IMR-90 (cell line): Measurements from ENCODE around the gene TNS2. TPM values are rescaled to one million over a fixed set of nuclear protein-coding genes. Genes with fewer than 3 reads are reported as not detected.

Source experiments
- ATAC-seq: fragments of 200-7000 bp; cut with Tn5 transposase; 2 replicates; pipeline ENCODE4 v1.9.1; 2020; ENCODE audit warnings: low read depth, mild to moderate bottlenecking, moderate library complexity
- BruUV-seq: library from RNA; stranded (reverse); fragments of 400-500 nt; replicated peaks from 2 replicates; lab custom pipeline; 2021; lab: Mats Ljungman, UMichigan
- CTCF ChIA-PET: fragments of 300-600 bp; formaldehyde crosslinking; extraction: SDS; loops from one replicate; lab custom pipeline; 2021; ENCODE audit warnings: antibody characterized with exemption; lab: Yijun Ruan, JAX
- POLR2A ChIA-PET: fragments of 300-600 bp; sonication (Branson Sonifier 250); formaldehyde crosslinking; loops from one replicate; lab custom pipeline; 2022; ENCODE audit warnings: antibody characterized with exemption; ENCODE audit not compliant: unreplicated experiment; lab: Charles Lee
- DNase-seq: peaks from one replicate; pipeline ENCODE4 v3.0.0; 2013
- H2AFZ ChIP-seq: replicated peaks from 2 replicates; pipeline ENCODE3; 2013; ENCODE audit warnings: low read length, mild to moderate bottlenecking; ENCODE audit not compliant: poor library complexity
- H2AK5ac ChIP-seq: 2 replicates; pipeline ENCODE4 v1.6.1; 2013; ENCODE audit warnings: low read depth, low read length, inconsistent platforms
- H2AK9ac ChIP-seq: replicated peaks from 2 replicates; pipeline ENCODE3; 2013; ENCODE audit warnings: mild to moderate bottlenecking, low read depth, low read length, moderate library complexity; ENCODE audit not compliant: poor library complexity
- H2BK120ac ChIP-seq: 2 replicates; pipeline ENCODE4 v1.6.1; 2013; ENCODE audit warnings: low read depth, low read length, inconsistent platforms
- H2BK15ac ChIP-seq: 3 replicates; pipeline ENCODE4 v1.6.1; 2013; ENCODE audit warnings: low read depth, low read length, inconsistent platforms
- H2BK20ac ChIP-seq: 2 replicates; pipeline ENCODE4 v1.6.1; 2013; ENCODE audit warnings: low read depth, mild to moderate bottlenecking, inconsistent platforms, low read length, moderate library complexity
- H2BK5ac ChIP-seq: 2 replicates; pipeline ENCODE4 v1.6.1; 2013; ENCODE audit warnings: mild to moderate bottlenecking, low read depth, low read length, inconsistent platforms; ENCODE audit not compliant: poor library complexity, severe bottlenecking
- H3K14ac ChIP-seq: replicated peaks from 2 replicates; pipeline ENCODE4 v1.6.1; 2013; ENCODE audit warnings: low read depth, low read length, inconsistent platforms
- H3K18ac ChIP-seq: 2 replicates; pipeline ENCODE4 v1.6.1; 2013; ENCODE audit warnings: low read depth, low read length, control low read depth
- H3K23ac ChIP-seq: 2 replicates; pipeline ENCODE4 v1.6.1; 2013; ENCODE audit warnings: low read depth, low read length, inconsistent platforms
- H3K27ac ChIP-seq: 2 replicates; pipeline ENCODE4 v1.5.1; 2013; ENCODE audit warnings: mild to moderate bottlenecking, control low read depth, low read length; ENCODE audit not compliant: insufficient read depth
- H3K27me3 ChIP-seq: 2 replicates; pipeline ENCODE4 v1.6.1; 2013; ENCODE audit warnings: low read length; ENCODE audit not compliant: control insufficient read depth, insufficient read depth
- H3K36me3 ChIP-seq: 2 replicates; pipeline ENCODE4 v1.6.1; 2013; ENCODE audit warnings: low read length, mixed read lengths; ENCODE audit not compliant: control insufficient read depth, insufficient read depth
- H3K4ac ChIP-seq: 2 replicates; pipeline ENCODE4 v1.6.1; 2013; ENCODE audit warnings: low read depth, low read length, inconsistent platforms
- H3K4me1 ChIP-seq: 2 replicates; pipeline ENCODE4 v1.6.1; 2013; ENCODE audit warnings: low read length, mixed read lengths; ENCODE audit not compliant: control insufficient read depth, insufficient read depth
- H3K4me2 ChIP-seq: 2 replicates; pipeline ENCODE4 v1.6.1; 2013; ENCODE audit warnings: low read depth, mild to moderate bottlenecking, control low read depth, low read length, moderate library complexity
- H3K4me3 ChIP-seq: 2 replicates; pipeline ENCODE4 v1.5.1; 2013; ENCODE audit warnings: low read depth, mild to moderate bottlenecking, control low read depth, low read length, moderate library complexity; ENCODE audit not compliant: insufficient read depth
- H3K56ac ChIP-seq: 2 replicates; pipeline ENCODE4 v1.6.1; 2013; ENCODE audit warnings: low read length, inconsistent platforms; ENCODE audit not compliant: insufficient read depth; ENCODE audit errors: extremely low read depth
- H3K79me1 ChIP-seq, 2 experiments: 2 replicates each; pipeline ENCODE4 v1.6.1; 2013; ENCODE audit warnings: low read length in 2 of 2, inconsistent platforms in 1 of 2, low read depth in 1 of 2
- H3K9ac ChIP-seq: 2 replicates; pipeline ENCODE4 v1.6.1; 2013; ENCODE audit warnings: low read depth, low read length, control low read depth
- H3K9me1 ChIP-seq: 2 replicates; pipeline ENCODE4 v1.6.1; 2013; ENCODE audit warnings: low read length, inconsistent platforms; ENCODE audit not compliant: insufficient read depth
- H3K9me3 ChIP-seq: 2 replicates; pipeline ENCODE4 v1.6.1; 2013; ENCODE audit warnings: low read length; ENCODE audit not compliant: control insufficient read depth, insufficient read depth
- H4K20me1 ChIP-seq: 2 replicates; pipeline ENCODE4 v1.6.1; 2013; ENCODE audit warnings: low read length, inconsistent platforms; ENCODE audit not compliant: insufficient read depth
- H4K5ac ChIP-seq: 2 replicates; pipeline ENCODE4 v1.6.1; 2013; ENCODE audit warnings: mild to moderate bottlenecking, low read depth, low read length, control low read depth
- H4K8ac ChIP-seq, 2 experiments: 2 replicates each; pipeline ENCODE4 v1.6.1; 2013; ENCODE audit warnings: low read depth in 2 of 2, low read length in 2 of 2, control low read depth in 1 of 2, inconsistent platforms in 1 of 2
- H4K91ac ChIP-seq: 2 replicates; pipeline ENCODE4 v1.6.1; 2013; ENCODE audit warnings: low read depth, low read length, inconsistent platforms; ENCODE audit not compliant: insufficient read depth
- BHLHE40 ChIP-seq: fragments of 150-350 bp; IDR thresholded peaks from 2 replicates; pipeline ENCODE4 v1.6.1; 2016; ENCODE audit warnings: mild to moderate bottlenecking, low read depth, low read length
- MAFK ChIP-seq: IDR thresholded peaks from 2 replicates; pipeline ENCODE4 v1.6.1; 2012; ENCODE audit warnings: low read depth, low read length, improper control_type of control experiment
- MXI1 ChIP-seq: IDR thresholded peaks from 2 replicates; pipeline ENCODE4 v1.6.1; 2012; ENCODE audit warnings: low read depth, mild to moderate bottlenecking, low read length, moderate library complexity, borderline replicate concordance
- USF2 ChIP-seq: fragments of 150-350 bp; IDR thresholded peaks from 2 replicates; pipeline ENCODE4 v1.6.1; 2017; ENCODE audit warnings: mild to moderate bottlenecking, antibody characterized with exemption, low read length, low read depth
- WGBS, 2 experiments: methylation state at CpG; one replicate each; pipeline versions ENCODE4 v1.1.5 to v1.1.7; 2013; ENCODE audit warnings: missing lambda C conversion rate in 2 of 2; ENCODE audit not compliant: insufficient read length in 1 of 2; ENCODE audit errors: extremely low coverage in 2 of 2; 5-methylcytosine and 5-hydroxymethylcytosine counted together
- dilution Hi-C: fragments of 300-500 bp; cut with HindIII; formaldehyde crosslinking; loops from one replicate; pipeline ENCODE4 v1.14.3; 2018; ENCODE audit warnings: low sequenced_read_pairs; ENCODE audit not compliant: unreplicated experiment
- in situ Hi-C: fragments of 300-500 bp; cut with MboI; formaldehyde crosslinking; loops from 3 replicates; pipeline ENCODE4 v1.14.3; 2019; ENCODE audit warnings: low sequenced_read_pairs, inconsistent platforms, mixed read lengths
- intact Hi-C: fragments of 100-400 bp; cut with micrococcal nuclease; formaldehyde crosslinking; loops from 2 replicates; pipeline ENCODE4 v1.10.0; 2022
- polyA plus RNA-seq, 3 experiments: library from polyadenylated mRNA; depleted of rRNA; stranded (reverse); fragments of >200 nt; gene quantifications; 2 replicates each; pipeline ENCODE4 v1.2.3, GENCODE V29; 2012; ENCODE audit warnings: low replicate concordance in 1 of 3
- total RNA-seq: library from RNA; depleted of rRNA; stranded (reverse); fragments of >200 nt; gene quantifications from 2 replicates; pipeline ENCODE4 v1.2.3, GENCODE V29; 2012

The TNS2 gene
- total and polyA plus RNA-seq, 2 of the 4 experiments (the other 2 are of a cell fraction) = 10.4 to 67.2 TPM

GRCh38 chr12:53078425-53079225 is 28.8 kb downstream of the TNS2 start:
- Histone ChIP-seq H2BK20ac (no peak overlapping the region), H3K14ac (peak overlapping the region; percentile 96), H3K23ac (peak overlapping the region; percentile 88), H2AK5ac (peak overlapping the region; percentile 97), H3K9me1 (peaks cover 12% of the 10 kb centered on the region; the same call in 1 of the 2 replicates), H3K9ac (peak overlapping the region; percentile 91), H3K27me3 (no peaks in the 10 kb centered on the region), H3K4me3 (peak overlapping the region; percentile 80), H2BK5ac (peak overlapping the region; percentile 82), H3K56ac (peak overlapping the region; percentile 87), H2BK120ac (peak overlapping the region; percentile 74; the same call in 1 of the 2 replicates), H3K9me3 (no peaks in the 10 kb centered on the region), H3K36me3 (peaks cover 23% of the 10 kb centered on the region), H4K91ac (peak overlapping the region; percentile 83), H3K4me1 (peaks cover 11% of the 10 kb centered on the region), H3K79me1 (peaks cover 16 to 39% of the 10 kb centered on the region in 2 experiments), H3K4me2 (peak overlapping the region; percentile 91), H2BK15ac (0 out of 3 replicates have a peak overlapping the region, but pooled peaks have one; percentile 10), H3K27ac (peak overlapping the region; percentile 88), H3K18ac (peak overlapping the region; percentile 15), H3K4ac (peak overlapping the region; percentile 97), H2AK9ac (peak overlapping the region; percentile 98), H4K5ac (peak overlapping the region; percentile 79), H4K8ac (peak overlapping the region; percentile 41 to 94), H4K20me1 (no peaks in the 10 kb centered on the region), H2AFZ (peak overlapping the region; percentile 88)
- POLR2A ChIA-PET = interaction anchor here (0.6 to 1.4 kb wide), 10 partner anchors 13 to 430 kb away, joined by 3 to 17 read pairs (median 7); partner anchors contain the start of genes CSAD and ZNF740
- dilution Hi-C loops (no loop called here), intact Hi-C loops (loop anchor here (1.0 to 2.0 kb wide), 2 partner anchors 21 to 102 kb away; partner anchors contain the start of genes CSAD and ZNF740), in situ Hi-C loops (no loop called here)
- CTCF ChIA-PET = interaction anchor here (1.0 kb wide), 1 partner anchor 20 kb away, joined by 6 read pairs; no protein-coding TSS in a partner anchor
- peak; percentile 0; the same call in 1 of the 2 replicates for ATAC-seq
- WGBS, 2 experiments = 6% methylated on average over 10 of the region's 25 CpGs; no CpG with 5 or more reads in 1 of the 2 experiments
- DNase-seq = peak; percentile 29
- TF ChIP-seq MAFK (no peak), USF2 (peak; percentile 63), BHLHE40 (no peak), MXI1 (0 out of 2 replicates have a peak, but pooled peaks have one; percentile 61)
- BruUV-seq = TSS peak; percentile 73
